Activated CD4-positive, alpha-beta memory T cell treated with anti-CD3 and anti-CD28 coated beads for 36 hours (primary cell): ENCODE measurements around the gene CLCNKA. TPM values are rescaled to one million over a fixed set of nuclear protein-coding genes. Genes with fewer than 3 reads are reported as not detected.
"Not testable (repeated sequence)": the region's sequence is repeated elsewhere in the genome, so short reads cannot be mapped to it uniquely, and the experiment has no call there.

Experiments
- CTCF ChIA-PET: fragments of 350-600 bp; sonication (Branson Sonifier 250); formaldehyde crosslinking; loops from one replicate; lab custom pipeline; 2021; ENCODE audit warnings: antibody characterized with exemption, inconsistent platforms; lab: Charles Lee
- POLR2A ChIA-PET: fragments of 350-600 bp; sonication (Branson Sonifier 250); formaldehyde crosslinking; loops from one replicate; lab custom pipeline; 2021; ENCODE audit warnings: antibody characterized with exemption; lab: Charles Lee
- DNase-seq: peaks from one replicate; pipeline ENCODE4 v3.0.0-alpha.2; 2020
- H3K27ac Mint-ChIP-seq: one replicate; pipeline ENCODE4 v1.8.0; 2021; ENCODE audit warnings: mixed read lengths
- H3K27me3 Mint-ChIP-seq: one replicate; pipeline ENCODE4 v1.8.0; 2021; ENCODE audit warnings: mixed read lengths
- H3K36me3 Mint-ChIP-seq: one replicate; pipeline ENCODE4 v1.8.0; 2021; ENCODE audit warnings: mixed read lengths
- H3K4me1 Mint-ChIP-seq: one replicate; pipeline ENCODE4 v1.8.0; 2021; ENCODE audit warnings: low read depth, mixed read lengths
- H3K4me3 Mint-ChIP-seq: one replicate; pipeline ENCODE4 v1.8.0; 2021; ENCODE audit warnings: mild to moderate bottlenecking, mixed read lengths
- H3K9me3 Mint-ChIP-seq: one replicate; pipeline ENCODE4 v1.8.0; 2021; ENCODE audit warnings: mixed read lengths
- intact Hi-C: fragments of 100-400 bp; cut with micrococcal nuclease; formaldehyde crosslinking; loops from one replicate; pipeline ENCODE4 v1.15.1; 2023
- total RNA-seq, 2 experiments: library from RNA; stranded (reverse); gene quantifications; one replicate each; pipeline ENCODE4 v1.2.3, GENCODE V29; 2021

Gene CLCNKA
- not detected for total RNA-seq

DNA sequence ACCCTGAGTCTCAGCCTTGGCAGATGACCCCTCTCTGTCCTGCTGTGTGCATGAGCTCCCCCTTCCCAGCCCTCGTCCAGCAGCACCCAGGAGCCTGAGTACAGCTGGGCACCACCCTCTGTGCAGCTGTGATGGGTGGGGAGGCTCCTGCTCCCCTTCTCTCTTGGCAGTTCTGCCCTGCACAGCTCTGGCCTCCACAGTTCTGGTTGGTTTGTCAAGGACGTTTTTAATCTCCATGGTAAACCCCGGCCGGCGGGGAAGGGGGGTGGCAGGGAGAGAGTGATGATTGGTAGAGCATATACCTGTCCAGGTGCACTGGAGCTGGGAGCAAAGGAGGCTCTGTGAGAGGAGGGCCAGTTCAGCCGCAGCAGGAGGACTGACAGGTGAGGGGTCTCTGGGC, at the start of gene CLCNKA:
Gene CLCNKA, plus strand, starts transcription at position 356 of the 400 bp plus-strand sequence. CDS start 584 bp downstream, outside the sequence.
- CTCF ChIA-PET: interaction anchor here (0.8 kb wide), 1 partner anchor 230 kb away, joined by 3 read pairs; no protein-coding TSS in a partner anchor
- no peaks in the 10 kb centered on the region for H3K9me3 Mint-ChIP-seq
- intact Hi-C loops: no loop called here
- H3K4me3 Mint-ChIP-seq: no peak within 1 kb of the TSS
- POLR2A ChIA-PET: interaction anchor here (0.5 kb wide), 1 partner anchor 59 kb away, joined by 3 read pairs; no protein-coding TSS in a partner anchor
- H3K36me3 Mint-ChIP-seq: no peaks in the 10 kb centered on the region
- H3K27me3 Mint-ChIP-seq: no peaks in the 10 kb centered on the region
- no peak for DNase-seq
- H3K27ac Mint-ChIP-seq: no peak within 1 kb of the TSS
- H3K4me1 Mint-ChIP-seq: no peaks in the 10 kb centered on the region

DNA sequence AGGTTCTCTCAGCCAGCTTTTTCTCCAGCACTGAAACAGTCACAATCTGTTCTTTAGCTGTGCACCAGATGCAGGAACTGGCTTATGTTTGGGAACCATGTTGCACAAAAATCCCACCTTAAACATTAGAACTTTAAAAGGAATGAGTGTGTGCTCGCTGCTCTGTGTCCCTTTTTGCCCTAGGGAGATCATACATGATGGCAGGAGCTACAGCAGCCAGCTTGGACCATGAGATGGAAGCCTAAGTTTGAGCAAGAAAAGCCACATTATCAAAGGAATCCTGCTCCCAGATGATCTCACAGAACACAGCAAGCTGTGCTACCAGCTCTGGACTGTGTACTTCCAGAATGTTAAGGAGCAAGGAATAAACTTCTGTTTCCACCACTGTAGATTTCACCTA, 49.4 kb upstream of the CLCNKA start:
- ChIA-PET CTCF (interaction anchor here (0.6 kb wide), 1 partner anchor 47 kb away, joined by 4 read pairs; no protein-coding TSS in a partner anchor), POLR2A (interaction anchor here (0.5 to 1.5 kb wide), 2 partner anchors 31 to 125 kb away, joined by 3 read pairs; partner anchors contain the start of gene SPEN)
- H3K27ac Mint-ChIP-seq: no peak overlapping the region
- intact Hi-C loops: no loop called here
- peaks cover 46% of the 10 kb centered on the region for H3K36me3 Mint-ChIP-seq
- H3K9me3 Mint-ChIP-seq: no peaks in the 10 kb centered on the region
- peaks cover 64% of the 10 kb centered on the region for H3K4me1 Mint-ChIP-seq
- no peak overlapping the region for H3K4me3 Mint-ChIP-seq
- no peaks in the 10 kb centered on the region for H3K27me3 Mint-ChIP-seq
- no peak for DNase-seq

DNA sequence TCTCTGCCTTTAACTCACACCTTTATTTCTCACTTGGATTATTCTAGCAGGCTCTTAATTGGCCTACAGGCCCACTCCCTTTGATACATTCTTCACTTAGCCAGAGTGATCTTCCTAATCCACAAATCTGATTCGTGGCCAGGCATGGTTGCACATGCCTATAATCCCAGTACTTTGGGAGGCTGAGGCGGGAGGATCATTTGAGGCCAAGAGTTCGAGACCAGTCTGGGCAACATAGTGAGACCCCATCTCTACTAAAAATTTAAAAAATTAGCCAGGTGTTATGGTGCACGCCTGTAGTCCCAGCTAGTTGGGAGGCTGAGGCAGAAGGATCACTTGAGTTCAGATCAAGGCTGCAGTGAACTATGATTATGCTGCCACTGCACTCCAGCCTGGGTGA, 48.1 kb upstream of the CLCNKA start:
- intact Hi-C loops: no loop called here
- H3K27ac Mint-ChIP-seq: peak overlapping the region; percentile 0
- DNase-seq: peak; percentile 6
- no peak overlapping the region for H3K4me3 Mint-ChIP-seq
- H3K9me3 Mint-ChIP-seq: no peaks in the 10 kb centered on the region
- ChIA-PET POLR2A (interaction anchor here (1.5 kb wide), 1 partner anchor 32 kb away, joined by 3 read pairs; no protein-coding TSS in a partner anchor), CTCF (no interaction called here)
- peaks cover 38% of the 10 kb centered on the region for H3K36me3 Mint-ChIP-seq
- H3K27me3 Mint-ChIP-seq: no peaks in the 10 kb centered on the region
- peaks cover 51% of the 10 kb centered on the region for H3K4me1 Mint-ChIP-seq

DNA sequence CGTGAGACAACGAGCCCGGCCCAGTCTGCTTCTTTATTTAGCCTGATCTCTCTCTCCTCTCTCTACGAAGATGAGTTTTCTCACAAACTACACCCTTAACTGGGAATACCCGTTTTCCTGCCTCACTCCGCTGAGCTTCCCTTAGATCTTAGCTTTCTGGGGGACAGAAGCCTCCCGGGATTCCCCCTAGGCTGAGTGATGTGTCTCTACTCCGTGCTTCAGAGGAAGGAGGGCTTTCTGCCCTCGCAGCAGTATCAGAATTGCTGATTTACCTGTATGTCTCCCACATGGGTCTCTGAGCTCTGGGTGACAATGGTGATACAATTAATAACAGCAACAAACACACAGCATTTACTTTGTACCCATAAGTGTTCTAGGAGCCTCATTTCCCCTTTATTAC, 47.0 kb upstream of the CLCNKA start:
- intact Hi-C loops: loop anchor here (1.0 to 5.0 kb wide), 3 partner anchors 9 to 392 kb away; partner anchors contain the start of gene SZRD1
- Mint-ChIP-seq H3K27ac (peak overlapping the region; percentile 94), H3K4me1 (peaks cover 47% of the 10 kb centered on the region), H3K36me3 (peaks cover 30% of the 10 kb centered on the region), H3K27me3 (no peaks in the 10 kb centered on the region), H3K4me3 (peak overlapping the region; percentile 87), H3K9me3 (no peaks in the 10 kb centered on the region)
- POLR2A ChIA-PET: interaction anchor here (1.0 to 3.4 kb wide), 13 partner anchors 9 to 160 kb away, joined by 3 to 63 read pairs (median 7); partner anchors contain the start of gene SPEN
- peak; percentile 68 for DNase-seq
- CTCF ChIA-PET: interaction anchor here (0.7 to 2.2 kb wide), 9 partner anchors 9 to 183 kb away, joined by 3 to 13 read pairs (median 4); no protein-coding TSS in a partner anchor

DNA sequence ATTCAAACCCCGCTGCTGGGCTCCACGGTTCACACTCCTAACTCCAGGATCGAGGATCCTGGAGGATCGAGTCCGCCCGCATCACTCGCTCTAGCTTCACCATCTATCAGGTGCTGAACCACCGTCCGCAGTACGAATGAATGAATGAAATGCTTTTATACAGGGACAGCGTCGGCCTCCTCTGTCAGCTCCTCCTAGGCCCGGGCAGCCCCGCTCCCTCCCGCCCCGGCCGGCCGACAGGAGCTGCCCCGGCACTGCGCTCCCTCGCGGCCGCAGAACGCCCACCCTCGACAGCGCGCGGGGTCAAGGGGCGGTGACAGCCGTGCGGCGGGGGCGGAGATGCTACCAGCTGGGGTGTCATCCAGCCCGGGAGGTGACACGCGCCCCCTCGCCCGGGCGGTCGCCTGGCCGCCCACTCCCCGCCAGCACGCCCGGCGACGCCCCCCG, 46.5 kb upstream of the CLCNKA start:
- Mint-ChIP-seq H3K27ac (peak overlapping the region; percentile 94), H3K36me3 (peaks cover 24% of the 10 kb centered on the region), H3K9me3 (no peaks in the 10 kb centered on the region), H3K4me3 (peak overlapping the region; percentile 87), H3K27me3 (no peaks in the 10 kb centered on the region), H3K4me1 (peaks cover 42% of the 10 kb centered on the region)
- DNase-seq: peak; percentile 84
- intact Hi-C loops: loop anchor here (1.0 to 5.0 kb wide), 3 partner anchors 9 to 392 kb away; partner anchors contain the start of gene SZRD1
- ChIA-PET CTCF (interaction anchor here (0.8 to 2.2 kb wide), 11 partner anchors 9 to 184 kb away, joined by 3 to 13 read pairs (median 4); no protein-coding TSS in a partner anchor), POLR2A (interaction anchor here (1.0 to 3.4 kb wide), 16 partner anchors 10 to 160 kb away, joined by 3 to 63 read pairs (median 5); partner anchors contain the start of gene SPEN)

DNA sequence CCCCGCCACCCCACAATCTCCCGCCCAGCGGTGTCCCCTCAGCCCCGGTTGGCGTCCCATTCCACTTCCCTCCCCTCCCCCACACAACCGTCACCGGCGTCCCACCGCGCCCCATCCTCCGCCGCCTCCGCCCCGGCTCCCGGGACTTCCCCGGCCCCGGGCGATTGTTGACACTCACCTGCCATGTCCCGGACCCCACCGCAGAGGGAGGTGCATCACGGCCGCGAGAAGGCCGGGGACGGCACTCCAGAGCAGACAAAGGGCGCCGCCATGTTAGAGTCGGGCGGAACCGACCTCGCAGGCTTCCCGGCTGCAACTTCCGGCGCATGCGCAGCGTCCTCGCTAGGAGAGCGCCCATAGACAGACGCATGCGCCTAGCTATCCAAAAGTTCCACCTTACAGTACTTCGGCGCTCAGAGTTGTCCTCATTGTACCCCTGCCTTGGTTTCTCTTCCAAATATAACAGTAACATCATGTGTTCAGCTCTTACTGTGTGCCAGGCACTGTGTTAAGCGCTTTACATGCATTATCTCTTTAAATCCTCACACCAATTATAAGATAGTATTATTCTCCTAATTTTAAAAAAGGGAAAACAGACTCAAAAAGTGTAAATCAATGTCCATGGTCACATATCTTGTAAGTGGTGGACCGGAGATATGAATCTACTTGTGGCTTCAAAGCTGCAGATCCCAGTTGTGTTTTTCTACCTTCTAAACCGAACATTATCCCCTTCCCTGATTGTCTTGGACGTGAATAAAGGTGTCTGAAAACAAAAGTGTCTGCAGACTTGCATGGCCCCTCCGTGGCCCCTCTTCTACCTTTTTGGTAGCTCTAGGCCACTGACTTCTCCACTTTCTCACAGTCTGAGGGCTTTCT, 45.8 kb upstream of the CLCNKA start, which contains the start of gene ZBTB17:
Gene ZBTB17, minus strand, starts transcription at position 297 of the 876 bp plus-strand sequence. CDS start 27,606 bp downstream, outside the sequence.
- ChIA-PET CTCF (interaction anchor here (0.9 to 2.2 kb wide), 9 partner anchors 10 to 184 kb away, joined by 3 to 13 read pairs (median 4); no protein-coding TSS in a partner anchor), POLR2A (interaction anchor here (1.1 to 3.4 kb wide), 16 partner anchors 10 to 161 kb away, joined by 3 to 63 read pairs (median 5); partner anchors contain the start of gene SPEN)
- intact Hi-C loops: loop anchor here (1.0 to 5.0 kb wide), 5 partner anchors 10 to 391 kb away; partner anchors contain the start of genes SPEN and SZRD1
- Mint-ChIP-seq H3K27ac (peak within 1 kb of the TSS; percentile 94), H3K36me3 (peaks cover 20% of the 10 kb centered on the region), H3K27me3 (no peaks in the 10 kb centered on the region), H3K4me1 (peaks cover 38% of the 10 kb centered on the region), H3K9me3 (no peaks in the 10 kb centered on the region), H3K4me3 (peak within 1 kb of the TSS; percentile 87)
- peak; percentile 97 for DNase-seq

DNA sequence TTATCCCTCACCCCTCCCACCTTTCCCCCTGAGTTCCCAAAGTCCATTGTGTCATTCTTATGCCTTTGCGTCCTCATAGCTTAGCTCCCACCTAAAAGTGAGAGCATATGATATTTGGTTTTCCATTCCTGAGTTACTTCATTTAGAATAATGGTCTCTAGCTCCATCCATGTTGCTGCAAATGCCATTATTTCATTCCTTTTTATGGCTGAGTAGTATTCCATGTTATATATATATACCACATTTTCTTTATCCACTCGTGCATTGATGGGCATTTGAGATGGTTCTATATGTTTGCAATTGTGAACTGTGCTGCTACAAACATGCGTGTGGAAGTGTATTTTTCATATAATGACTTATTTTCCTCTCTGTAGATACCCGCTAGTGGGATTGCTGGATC, 43.9 kb upstream of the CLCNKA start:
- H3K36me3 Mint-ChIP-seq, H3K27me3 Mint-ChIP-seq, H3K9me3 Mint-ChIP-seq, H3K4me3 Mint-ChIP-seq, DNase-seq, H3K27ac Mint-ChIP-seq, POLR2A ChIA-PET: not testable (repeated sequence)
- intact Hi-C loops: loop anchor here (5.0 kb wide), 1 partner anchor 389 kb away; the partner anchor contains the start of gene SZRD1
- CTCF ChIA-PET: interaction anchor here (1.0 kb wide), 1 partner anchor 29 kb away, joined by 3 read pairs; no protein-coding TSS in a partner anchor
- peaks cover 26% of the 10 kb centered on the region for H3K4me1 Mint-ChIP-seq

DNA sequence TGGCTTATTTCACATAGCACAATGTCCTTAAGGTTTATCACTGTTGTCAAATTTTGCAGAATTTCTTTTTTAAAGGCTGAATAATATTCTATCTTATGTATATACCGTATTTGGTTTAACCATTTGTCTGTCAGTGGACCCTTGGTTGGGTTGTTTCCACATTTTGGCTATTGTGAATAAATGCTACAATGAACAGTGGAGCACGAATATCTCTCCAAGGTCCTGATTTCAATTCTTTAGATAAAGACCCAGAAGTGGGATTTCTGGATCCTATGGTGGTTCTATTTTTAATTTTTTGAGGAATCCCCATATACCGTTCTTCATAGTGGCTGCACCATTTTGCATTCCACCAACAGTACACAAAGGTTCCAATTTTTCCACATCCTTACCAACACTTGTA, 40.2 kb upstream of the CLCNKA start:
- DNase-seq: no peak
- intact Hi-C loops: no loop called here
- Mint-ChIP-seq H3K36me3 (no peaks in the 10 kb centered on the region), H3K9me3 (peaks cover 10% of the 10 kb centered on the region), H3K4me3 (no peak overlapping the region), H3K4me1 (peaks cover 25% of the 10 kb centered on the region), H3K27me3 (no peaks in the 10 kb centered on the region), H3K27ac (no peak overlapping the region)
- ChIA-PET POLR2A (no interaction called here), CTCF (no interaction called here)

DNA sequence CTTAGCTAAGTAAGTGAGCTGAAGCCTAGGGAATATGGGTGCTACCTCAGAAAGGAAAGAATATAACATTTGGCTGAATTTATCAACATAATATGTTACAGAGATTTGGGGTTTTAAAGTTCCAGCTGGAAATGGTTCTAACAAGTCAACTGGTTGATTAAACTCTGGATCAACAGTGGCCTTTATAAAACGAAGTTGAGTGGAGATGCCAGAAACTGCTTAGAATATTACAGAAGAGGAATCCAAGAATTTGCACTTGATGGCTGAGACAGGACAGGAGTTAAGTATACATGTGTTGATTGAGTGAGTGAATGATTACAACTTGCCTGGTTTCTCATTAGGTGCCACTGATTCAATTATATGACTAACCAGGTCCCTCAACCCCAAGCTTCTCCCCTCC, 38.6 kb upstream of the CLCNKA start:
- peaks cover 25% of the 10 kb centered on the region for H3K4me1 Mint-ChIP-seq
- peaks cover 10% of the 10 kb centered on the region for H3K9me3 Mint-ChIP-seq
- no peak overlapping the region for H3K4me3 Mint-ChIP-seq
- DNase-seq: no peak
- H3K27me3 Mint-ChIP-seq: no peaks in the 10 kb centered on the region
- no peak overlapping the region for H3K27ac Mint-ChIP-seq
- CTCF ChIA-PET: interaction anchor here (1.2 to 1.5 kb wide), 2 partner anchors 168 to 192 kb away, joined by 4 to 5 read pairs; no protein-coding TSS in a partner anchor
- intact Hi-C loops: no loop called here
- POLR2A ChIA-PET: interaction anchor here (1.1 kb wide), 1 partner anchor 29 kb away, joined by 3 read pairs; no protein-coding TSS in a partner anchor
- no peaks in the 10 kb centered on the region for H3K36me3 Mint-ChIP-seq

DNA sequence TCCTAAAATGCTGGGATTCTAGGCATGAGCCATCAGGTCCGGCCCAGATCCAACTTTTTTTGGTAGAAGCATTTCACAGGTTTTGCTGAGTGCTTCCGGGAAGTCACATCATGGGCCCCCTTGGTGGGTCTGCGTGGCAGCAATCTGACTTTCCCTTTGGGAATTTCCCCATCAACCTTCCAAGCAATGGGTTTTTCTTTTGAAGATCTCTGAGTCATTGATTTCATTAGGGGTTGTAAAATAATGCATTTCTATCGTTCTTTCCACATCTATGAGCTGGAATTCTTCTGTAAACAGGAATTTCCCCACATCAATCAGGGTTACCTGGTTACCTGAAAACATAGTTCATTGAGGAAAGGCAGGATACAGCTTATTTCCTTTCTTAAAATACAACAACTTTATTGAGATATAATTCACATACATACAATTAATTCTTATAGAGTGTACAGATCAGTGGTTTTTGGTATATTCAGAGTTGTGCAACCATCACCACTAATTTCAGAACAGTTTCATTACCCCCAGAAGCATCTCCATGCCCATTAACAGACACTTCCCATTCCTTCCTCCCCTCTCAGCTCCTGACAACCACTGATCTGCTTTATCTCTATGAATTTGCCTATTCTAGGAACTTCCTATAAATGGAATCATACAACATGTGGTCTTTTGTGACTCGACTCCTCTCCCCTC, 36.1 kb upstream of the CLCNKA start:
- CTCF ChIA-PET: interaction anchor here (1.9 kb wide), 1 partner anchor 171 kb away, joined by 4 read pairs; no protein-coding TSS in a partner anchor
- Mint-ChIP-seq H3K36me3 (no peaks in the 10 kb centered on the region), H3K4me1 (peaks cover 25% of the 10 kb centered on the region), H3K27ac (no peak overlapping the region), H3K9me3 (peaks cover 10% of the 10 kb centered on the region), H3K4me3 (no peak overlapping the region), H3K27me3 (no peaks in the 10 kb centered on the region)
- no peak for DNase-seq
- POLR2A ChIA-PET: interaction anchor here (0.7 kb wide), 1 partner anchor 138 kb away, joined by 3 read pairs; the partner anchor contains the start of gene SPEN
- intact Hi-C loops: no loop called here
